GM23338 (cell line): ENCODE results near the gene IL24. TPM values are rescaled to one million over a fixed set of nuclear protein-coding genes. Genes with fewer than 3 reads are reported as not detected.

Source experiments
- ATAC-seq: fragments of 200-7000 bp; cut with Tn5 transposase; 3 replicates; pipeline ENCODE4 v1.9.1; 2020
- DNase-seq: peaks from one replicate; pipeline ENCODE4 v3.0.0-alpha.2; 2015; ENCODE audit warnings: low spot score
- H2AFZ ChIP-seq: fragments of 200-600 bp; sonication (generic); 2 replicates; pipeline ENCODE4 v1.8.0; 2016; ENCODE audit warnings: antibody characterized with exemption, mild to moderate bottlenecking, moderate library complexity
- H3F3A ChIP-seq: fragments of 200-600 bp; sonication (generic); replicated peaks from 2 replicates; pipeline ENCODE4 v1.8.0; 2017; ENCODE audit warnings: antibody characterized with exemption, mixed run types, low read depth
- H3K27ac ChIP-seq: fragments of 200-600 bp; sonication (generic); 2 replicates; pipeline ENCODE4 v1.6.1; 2016; ENCODE audit warnings: low read depth
- H3K27me3 ChIP-seq: fragments of 200-600 bp; sonication (generic); 2 replicates; pipeline ENCODE4 v1.8.0; 2016; ENCODE audit warnings: mild to moderate bottlenecking, mixed run types, moderate library complexity; ENCODE audit not compliant: insufficient read depth
- H3K36me3 ChIP-seq: fragments of 200-600 bp; sonication (generic); 2 replicates; pipeline ENCODE4 v1.8.0; 2016; ENCODE audit warnings: mild to moderate bottlenecking; ENCODE audit not compliant: insufficient read depth
- H3K4me1 ChIP-seq: fragments of 200-600 bp; sonication (generic); 2 replicates; pipeline ENCODE4 v1.8.0; 2016; ENCODE audit warnings: mild to moderate bottlenecking, moderate library complexity; ENCODE audit not compliant: insufficient read depth
- H3K4me2 ChIP-seq: fragments of 200-600 bp; sonication (generic); 2 replicates; pipeline ENCODE4 v1.7.1; 2017; ENCODE audit warnings: mixed run types
- H3K4me3 ChIP-seq: fragments of 200-600 bp; sonication (generic); 2 replicates; pipeline ENCODE4 v1.6.1; 2016; ENCODE audit warnings: mixed run types
- H3K79me2 ChIP-seq: fragments of 200-600 bp; sonication (generic); replicated peaks from 2 replicates; pipeline ENCODE4 v1.8.0; 2017; ENCODE audit warnings: mild to moderate bottlenecking; ENCODE audit not compliant: insufficient read depth
- H3K9me2 ChIP-seq: fragments of 200-600 bp; sonication (generic); 2 replicates; pipeline ENCODE4 v1.8.0; 2017; ENCODE audit not compliant: insufficient read depth
- H4K20me1 ChIP-seq: fragments of 200-600 bp; sonication (generic); replicated peaks from 2 replicates; pipeline ENCODE4 v1.8.0; 2017; ENCODE audit warnings: mild to moderate bottlenecking; ENCODE audit not compliant: insufficient read depth
- H3K27ac Mint-ChIP-seq: 2 replicates; pipeline ENCODE4 v1.8.0; 2020; ENCODE audit warnings: inconsistent platforms, mild to moderate bottlenecking, moderate library complexity, mixed read lengths
- H3K27me3 Mint-ChIP-seq: 3 replicates; pipeline ENCODE4 v1.8.0; 2022; ENCODE audit warnings: low read depth, mild to moderate bottlenecking, moderate library complexity, mixed read lengths, inconsistent platforms; ENCODE audit not compliant: insufficient read depth, poor library complexity
- H3K36me3 Mint-ChIP-seq: 3 replicates; pipeline ENCODE4 v1.8.0; 2021; ENCODE audit warnings: low read depth, mild to moderate bottlenecking, inconsistent platforms, moderate library complexity, mixed read lengths
- H3K4me1 Mint-ChIP-seq: 3 replicates; pipeline ENCODE4 v1.8.0; 2020; ENCODE audit warnings: mild to moderate bottlenecking, inconsistent platforms, mixed read lengths
- H3K4me3 Mint-ChIP-seq: 3 replicates; pipeline ENCODE4 v1.8.0; 2021; ENCODE audit warnings: moderate library complexity, mild to moderate bottlenecking, inconsistent platforms, mixed read lengths
- H3K9me3 Mint-ChIP-seq: 3 replicates; pipeline ENCODE4 v1.8.0; 2020; ENCODE audit warnings: moderate library complexity, mild to moderate bottlenecking, inconsistent platforms, mixed read lengths
- CTCF ChIP-seq, 2 experiments: fragments of 200-600 bp in 1 of 2; sonication (generic) in 1 of 2; conservative IDR thresholded peaks; 2 replicates each; pipeline versions ENCODE4 v1.5.1 to v1.6.1; 2016 to 2017; ENCODE audit warnings: antibody characterized with exemption in 2 of 2, low read depth in 2 of 2, mild to moderate bottlenecking in 2 of 2, moderate library complexity in 1 of 2
- ZNF114 ChIP-seq: fragments of 250-450 bp; sonication (Bioruptor Pico); IDR thresholded peaks from 2 replicates; pipeline ENCODE4 v1.5.0; 2020; ENCODE audit warnings: mild to moderate bottlenecking, moderate library complexity
- ZNF331 ChIP-seq: fragments of 250-450 bp; sonication (Bioruptor Pico); IDR thresholded peaks from 2 replicates; pipeline ENCODE4 v1.5.0; 2020; ENCODE audit warnings: low read depth, mild to moderate bottlenecking, moderate library complexity
- polyA plus RNA-seq: library from polyadenylated mRNA; unstranded; fragments of >200 nt; fragmentation: Nextera tagmentation; extraction: Ambion mirVana; gene quantifications from 2 replicates; pipeline ENCODE4 v1.2.1, GENCODE V29; 2016
- total RNA-seq: library from RNA; depleted of rRNA; stranded (reverse); fragments of >200 nt; shearing (Covaris generic); gene quantifications from 2 replicates; pipeline ENCODE4 v1.2.3, GENCODE V29; 2014
- TF ChIP-seq, protein P1 (sequence below): fragments of 250-450 bp; sonication (Bioruptor Pico); IDR thresholded peaks from 2 replicates; pipeline ENCODE4 v1.5.0; 2020; ENCODE audit warnings: mild to moderate bottlenecking, moderate library complexity

The IL24 gene
- total and polyA plus RNA-seq, 2 experiments from 2014 or later = not detected

- no peaks in the 10 kb centered on the region for H3K4me1 Mint-ChIP-seq
- Histone ChIP-seq H4K20me1 (no peaks in the 10 kb centered on the region), H3K4me1 (no peaks in the 10 kb centered on the region), H3K36me3 (no peaks in the 10 kb centered on the region), H3K4me3 (no peak overlapping the region), H3F3A (no peaks in the 10 kb centered on the region), H3K9me2 (no peaks in the 10 kb centered on the region), H3K79me2 (no peaks in the 10 kb centered on the region), H2AFZ (0 out of 2 replicates have a peak overlapping the region, but pooled peaks have one; percentile 32), H3K27me3 (no peaks in the 10 kb centered on the region), H3K27ac (no peak overlapping the region), H3K4me2 (no peak overlapping the region)
- H3K27me3 Mint-ChIP-seq = no peaks in the 10 kb centered on the region
- H3K36me3 Mint-ChIP-seq = no peaks in the 10 kb centered on the region
- ATAC-seq (peak; percentile 84), DNase-seq (peak; percentile 44)
- H3K4me3 Mint-ChIP-seq = no peak overlapping the region
- no peaks in the 10 kb centered on the region for H3K9me3 Mint-ChIP-seq
- H3K27ac Mint-ChIP-seq = no peak overlapping the region
- TF ChIP-seq ZNF114 = no peak
- peak in 1 of 2 experiments; percentile 60; a peak in 2 of 4 replicates for TF ChIP-seq CTCF (conservative IDR thresholded peaks at IDR 0.05; ENCODE audit: low read depth in 2 of 2)
- TF ChIP-seq, protein P1, sequence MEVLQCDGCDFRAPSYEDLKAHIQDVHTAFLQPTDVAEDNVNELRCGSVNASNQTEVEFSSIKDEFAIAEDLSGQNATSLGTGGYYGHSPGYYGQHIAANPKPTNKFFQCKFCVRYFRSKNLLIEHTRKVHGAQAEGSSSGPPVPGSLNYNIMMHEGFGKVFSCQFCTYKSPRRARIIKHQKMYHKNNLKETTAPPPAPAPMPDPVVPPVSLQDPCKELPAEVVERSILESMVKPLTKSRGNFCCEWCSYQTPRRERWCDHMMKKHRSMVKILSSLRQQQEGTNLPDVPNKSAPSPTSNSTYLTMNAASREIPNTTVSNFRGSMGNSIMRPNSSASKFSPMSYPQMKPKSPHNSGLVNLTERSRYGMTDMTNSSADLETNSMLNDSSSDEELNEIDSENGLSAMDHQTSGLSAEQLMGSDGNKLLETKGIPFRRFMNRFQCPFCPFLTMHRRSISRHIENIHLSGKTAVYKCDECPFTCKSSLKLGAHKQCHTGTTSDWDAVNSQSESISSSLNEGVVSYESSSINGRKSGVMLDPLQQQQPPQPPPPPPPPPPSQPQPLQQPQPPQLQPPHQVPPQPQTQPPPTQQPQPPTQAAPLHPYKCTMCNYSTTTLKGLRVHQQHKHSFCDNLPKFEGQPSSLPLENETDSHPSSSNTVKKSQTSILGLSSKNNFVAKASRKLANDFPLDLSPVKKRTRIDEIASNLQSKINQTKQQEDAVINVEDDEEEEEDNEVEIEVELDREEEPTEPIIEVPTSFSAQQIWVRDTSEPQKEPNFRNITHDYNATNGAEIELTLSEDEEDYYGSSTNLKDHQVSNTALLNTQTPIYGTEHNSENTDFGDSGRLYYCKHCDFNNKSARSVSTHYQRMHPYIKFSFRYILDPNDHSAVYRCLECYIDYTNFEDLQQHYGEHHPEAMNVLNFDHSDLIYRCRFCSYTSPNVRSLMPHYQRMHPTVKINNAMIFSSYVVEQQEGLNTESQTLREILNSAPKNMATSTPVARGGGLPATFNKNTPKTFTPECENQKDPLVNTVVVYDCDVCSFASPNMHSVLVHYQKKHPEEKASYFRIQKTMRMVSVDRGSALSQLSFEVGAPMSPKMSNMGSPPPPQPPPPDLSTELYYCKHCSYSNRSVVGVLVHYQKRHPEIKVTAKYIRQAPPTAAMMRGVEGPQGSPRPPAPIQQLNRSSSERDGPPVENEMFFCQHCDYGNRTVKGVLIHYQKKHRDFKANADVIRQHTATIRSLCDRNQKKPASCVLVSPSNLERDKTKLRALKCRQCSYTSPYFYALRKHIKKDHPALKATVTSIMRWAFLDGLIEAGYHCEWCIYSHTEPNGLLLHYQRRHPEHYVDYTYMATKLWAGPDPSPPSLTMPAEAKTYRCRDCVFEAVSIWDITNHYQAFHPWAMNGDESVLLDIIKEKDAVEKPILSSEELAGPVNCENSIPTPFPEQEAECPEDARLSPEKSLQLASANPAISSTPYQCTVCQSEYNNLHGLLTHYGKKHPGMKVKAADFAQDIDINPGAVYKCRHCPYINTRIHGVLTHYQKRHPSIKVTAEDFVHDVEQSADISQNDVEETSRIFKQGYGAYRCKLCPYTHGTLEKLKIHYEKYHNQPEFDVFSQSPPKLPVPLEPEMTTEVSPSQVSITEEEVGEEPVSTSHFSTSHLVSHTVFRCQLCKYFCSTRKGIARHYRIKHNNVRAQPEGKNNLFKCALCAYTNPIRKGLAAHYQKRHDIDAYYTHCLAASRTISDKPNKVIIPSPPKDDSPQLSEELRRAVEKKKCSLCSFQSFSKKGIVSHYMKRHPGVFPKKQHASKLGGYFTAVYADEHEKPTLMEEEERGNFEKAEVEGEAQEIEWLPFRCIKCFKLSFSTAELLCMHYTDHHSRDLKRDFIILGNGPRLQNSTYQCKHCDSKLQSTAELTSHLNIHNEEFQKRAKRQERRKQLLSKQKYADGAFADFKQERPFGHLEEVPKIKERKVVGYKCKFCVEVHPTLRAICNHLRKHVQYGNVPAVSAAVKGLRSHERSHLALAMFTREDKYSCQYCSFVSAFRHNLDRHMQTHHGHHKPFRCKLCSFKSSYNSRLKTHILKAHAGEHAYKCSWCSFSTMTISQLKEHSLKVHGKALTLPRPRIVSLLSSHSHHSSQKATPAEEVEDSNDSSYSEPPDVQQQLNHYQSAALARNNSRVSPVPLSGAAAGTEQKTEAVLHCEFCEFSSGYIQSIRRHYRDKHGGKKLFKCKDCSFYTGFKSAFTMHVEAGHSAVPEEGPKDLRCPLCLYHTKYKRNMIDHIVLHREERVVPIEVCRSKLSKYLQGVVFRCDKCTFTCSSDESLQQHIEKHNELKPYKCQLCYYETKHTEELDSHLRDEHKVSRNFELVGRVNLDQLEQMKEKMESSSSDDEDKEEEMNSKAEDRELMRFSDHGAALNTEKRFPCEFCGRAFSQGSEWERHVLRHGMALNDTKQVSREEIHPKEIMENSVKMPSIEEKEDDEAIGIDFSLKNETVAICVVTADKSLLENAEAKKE (CRISPR knock-in tag) = no peak
- TF ChIP-seq ZNF331 (CRISPR knock-in tag) = no peak
These were observed 28.0 kb downstream of the IL24 start for GRCh38 chr1:206925106-206925736.
